ENCODE results near the gene TOR4A.

TOR4A gene

GRCh38 chr9:137314561-137315560 lies 37.3 kb downstream of the TOR4A start:
- no peak overlapping the region for H3K4me3 ChIP-seq (ENCODE audit: low read depth, low read length)
- DNase-seq (ENCODE audit: low read depth) = no peak
- TF ChIP-seq CTCF (IDR thresholded peaks at IDR 0.05; ENCODE audit: low read depth, low read length) (no peak), MYC (IDR thresholded peaks at IDR 0.05; ENCODE audit: low read depth, low read length) (no peak), POLR2A (IDR thresholded peaks at IDR 0.05; ENCODE audit: extremely low read depth, insufficient read length) (no peak), MAX (IDR thresholded peaks at IDR 0.05; ENCODE audit: low read depth, low read length) (no peak)

GRCh38 chr9:137315581-137316011 lies 38.1 kb downstream of the TOR4A start:
- H3K4me3 ChIP-seq (ENCODE audit: low read depth, low read length) = no peak overlapping the region
- no peak for DNase-seq (ENCODE audit: low read depth)
- TF ChIP-seq CTCF (IDR thresholded peaks at IDR 0.05; ENCODE audit: low read depth, low read length) (no peak), MAX (IDR thresholded peaks at IDR 0.05; ENCODE audit: low read depth, low read length) (no peak), MYC (IDR thresholded peaks at IDR 0.05; ENCODE audit: low read depth, low read length) (no peak), POLR2A (IDR thresholded peaks at IDR 0.05; ENCODE audit: extremely low read depth, insufficient read length) (no peak)

GRCh38 chr9:137316012-137316981 lies 38.8 kb downstream of the TOR4A start:
- DNase-seq (ENCODE audit: low read depth) = no peak
- TF ChIP-seq POLR2A (IDR thresholded peaks at IDR 0.05; ENCODE audit: extremely low read depth, insufficient read length) = no peak
- TF ChIP-seq CTCF (IDR thresholded peaks at IDR 0.05; ENCODE audit: low read depth, low read length) = no peak
- no peak for TF ChIP-seq MYC (IDR thresholded peaks at IDR 0.05; ENCODE audit: low read depth, low read length)
- TF ChIP-seq MAX (IDR thresholded peaks at IDR 0.05; ENCODE audit: low read depth, low read length) = no peak
- H3K4me3 ChIP-seq (ENCODE audit: low read depth, low read length) = no peak overlapping the region

GRCh38 chr9:137317021-137317717 lies 39.6 kb downstream of the TOR4A start:
- no peak for DNase-seq (ENCODE audit: low read depth)
- TF ChIP-seq POLR2A (IDR thresholded peaks at IDR 0.05; ENCODE audit: extremely low read depth, insufficient read length) (no peak), MAX (IDR thresholded peaks at IDR 0.05; ENCODE audit: low read depth, low read length) (no peak), MYC (IDR thresholded peaks at IDR 0.05; ENCODE audit: low read depth, low read length) (no peak), CTCF (IDR thresholded peaks at IDR 0.05; ENCODE audit: low read depth, low read length) (no peak)
- no peak overlapping the region for H3K4me3 ChIP-seq (ENCODE audit: low read depth, low read length)
